H9 (cell line): ENCODE data around the gene STXBP6. TPM values are rescaled to one million over a fixed set of nuclear protein-coding genes. Genes with fewer than 3 reads are reported as not detected.
A peak's percentile ranks its signal among the peaks of the same experiment; 100 is the strongest.

Experiments
- DNase-seq: peaks from one replicate; pipeline ENCODE4 v3.0.0-alpha.2; 2017
- H2AFZ ChIP-seq: one replicate; pipeline ENCODE4 v1.6.1; 2013; ENCODE audit warnings: mild to moderate bottlenecking, low read length, control low read depth, moderate library complexity
- H2AK5ac ChIP-seq: 2 replicates; pipeline ENCODE4 v1.6.1; 2013; ENCODE audit warnings: low read length, control low read depth, mixed read lengths; ENCODE audit not compliant: insufficient read length
- H2BK120ac ChIP-seq: one replicate; pipeline ENCODE4 v1.6.1; 2013; ENCODE audit warnings: low read depth, mild to moderate bottlenecking, low read length, control low read depth, inconsistent platforms; ENCODE audit not compliant: poor library complexity, severe bottlenecking
- H2BK12ac ChIP-seq: 2 replicates; pipeline ENCODE4 v1.6.1; 2013; ENCODE audit warnings: low read length, control low read depth, mixed read lengths, low read depth; ENCODE audit not compliant: insufficient read length
- H2BK15ac ChIP-seq: 2 replicates; pipeline ENCODE4 v1.6.1; 2013; ENCODE audit warnings: low read depth, low read length, control low read depth
- H2BK20ac ChIP-seq: one replicate; pipeline ENCODE4 v1.6.1; 2013; ENCODE audit warnings: low read depth, mild to moderate bottlenecking, low read length, control low read depth, inconsistent platforms; ENCODE audit not compliant: poor library complexity, severe bottlenecking
- H2BK5ac ChIP-seq: 2 replicates; pipeline ENCODE4 v1.6.1; 2013; ENCODE audit warnings: low read length, control low read depth, mixed read lengths; ENCODE audit not compliant: insufficient read length
- H3K14ac ChIP-seq: 2 replicates; pipeline ENCODE4 v1.6.1; 2013; ENCODE audit warnings: low read length, control low read depth; ENCODE audit not compliant: insufficient read depth
- H3K18ac ChIP-seq: 2 replicates; pipeline ENCODE4 v1.6.1; 2013; ENCODE audit warnings: low read depth, mild to moderate bottlenecking, mixed read lengths, low read length, control low read depth; ENCODE audit not compliant: insufficient read length
- H3K23ac ChIP-seq: 2 replicates; pipeline ENCODE4 v1.6.1; 2013; ENCODE audit warnings: low read length, control low read depth, mixed read lengths, low read depth; ENCODE audit not compliant: insufficient read length
- H3K23me2 ChIP-seq: 2 replicates; pipeline ENCODE4 v1.6.1; 2013; ENCODE audit warnings: low read depth, mild to moderate bottlenecking, mixed read lengths, low read length, control low read depth; ENCODE audit not compliant: insufficient read length, poor library complexity, severe bottlenecking
- H3K27ac ChIP-seq: 2 replicates; pipeline ENCODE4 v1.5.1; 2013; ENCODE audit warnings: low read length, control low read depth, mixed read lengths, low read depth; ENCODE audit not compliant: insufficient read length
- H3K27me3 ChIP-seq: 2 replicates; pipeline ENCODE4 v1.6.1; 2013; ENCODE audit warnings: low read length, control low read depth, inconsistent platforms; ENCODE audit not compliant: insufficient read depth
- H3K4ac ChIP-seq: 2 replicates; pipeline ENCODE4 v1.6.1; 2013; ENCODE audit warnings: low read depth, mild to moderate bottlenecking, control low read depth, inconsistent platforms, low read length, moderate library complexity
- H3K4me1 ChIP-seq: 2 replicates; pipeline ENCODE4 v1.6.1; 2013; ENCODE audit warnings: low read length, control low read depth, inconsistent platforms; ENCODE audit not compliant: insufficient read depth
- H3K4me2 ChIP-seq: 2 replicates; pipeline ENCODE4 v1.6.1; 2013; ENCODE audit warnings: low read length, control low read depth, mixed read lengths; ENCODE audit not compliant: insufficient read length, insufficient read depth
- H3K56ac ChIP-seq: 2 replicates; pipeline ENCODE4 v1.6.1; 2013; ENCODE audit warnings: low read depth, mild to moderate bottlenecking, mixed read lengths, low read length, control low read depth; ENCODE audit not compliant: insufficient read length
- H3K79me1 ChIP-seq: 2 replicates; pipeline ENCODE4 v1.6.1; 2013; ENCODE audit warnings: low read depth, mild to moderate bottlenecking, moderate library complexity, low read length, control low read depth, inconsistent platforms; ENCODE audit not compliant: insufficient read depth, poor library complexity, severe bottlenecking
- H3K79me2 ChIP-seq: 2 replicates; pipeline ENCODE4 v1.6.1; 2013; ENCODE audit warnings: low read length, control low read depth, inconsistent platforms; ENCODE audit not compliant: insufficient read depth
- H3K9ac ChIP-seq: 2 replicates; pipeline ENCODE4 v1.6.1; 2013; ENCODE audit warnings: low read length, control low read depth, mixed read lengths; ENCODE audit not compliant: insufficient read length; ENCODE audit errors: extremely low read depth
- H3K9me3 ChIP-seq: one replicate; pipeline ENCODE4 v1.6.1; 2013; ENCODE audit warnings: low read depth, low read length, inconsistent platforms; ENCODE audit not compliant: control insufficient read depth
- H3T11ph ChIP-seq: one replicate; pipeline ENCODE4 v1.6.1; 2013; ENCODE audit warnings: mild to moderate bottlenecking, low read length, control low read depth, inconsistent platforms
- H4K20me1 ChIP-seq: one replicate; pipeline ENCODE4 v1.6.1; 2013; ENCODE audit not compliant: control insufficient read depth, insufficient read length, insufficient read depth
- H4K5ac ChIP-seq: 2 replicates; pipeline ENCODE4 v1.6.1; 2013; ENCODE audit warnings: low read depth, mild to moderate bottlenecking, mixed read lengths, low read length, control low read depth; ENCODE audit not compliant: insufficient read length
- H4K8ac ChIP-seq: replicated peaks from 2 replicates; pipeline ENCODE4 v1.6.1; 2013; ENCODE audit warnings: low read length, control low read depth, mixed read lengths, low read depth; ENCODE audit not compliant: insufficient read length
- H4K91ac ChIP-seq: 2 replicates; pipeline ENCODE4 v1.6.1; 2013; ENCODE audit warnings: low read depth, mild to moderate bottlenecking, moderate library complexity, mixed read lengths, low read length, control low read depth; ENCODE audit not compliant: insufficient read length
- H3K27ac Mint-ChIP-seq, 3 experiments: 2 replicates in 2 of 3; 3 replicates in 1 of 3; pipeline ENCODE4 v1.8.0; 2020 to 2021; ENCODE audit warnings: mixed read lengths in 3 of 3, mild to moderate bottlenecking in 1 of 3, moderate library complexity in 1 of 3
- H3K27me3 Mint-ChIP-seq: 2 replicates; pipeline ENCODE4 v1.8.0; 2021; ENCODE audit warnings: low read depth, mild to moderate bottlenecking, moderate library complexity, mixed read lengths
- H3K36me3 Mint-ChIP-seq, 3 experiments: 2 replicates in 2 of 3; 3 replicates in 1 of 3; pipeline ENCODE4 v1.8.0; 2020 to 2021; ENCODE audit warnings: low read depth in 3 of 3, mixed read lengths in 3 of 3; ENCODE audit not compliant: insufficient read depth in 1 of 3
- H3K4me1 Mint-ChIP-seq, 2 experiments: 2 replicates each; pipeline ENCODE4 v1.8.0; 2020; ENCODE audit warnings: mixed read lengths in 2 of 2
- H3K4me3 Mint-ChIP-seq, 2 experiments: 2 replicates in 1 of 2; 3 replicates in 1 of 2; pipeline ENCODE4 v1.8.0; 2020 to 2021; ENCODE audit warnings: mild to moderate bottlenecking in 2 of 2, mixed read lengths in 2 of 2, moderate library complexity in 1 of 2
- H3K9me3 Mint-ChIP-seq, 2 experiments: 2 replicates in 1 of 2; 3 replicates in 1 of 2; pipeline ENCODE4 v1.8.0; 2020; ENCODE audit warnings: mild to moderate bottlenecking in 2 of 2, mixed read lengths in 2 of 2, moderate library complexity in 1 of 2
- CTCF ChIP-seq: fragments of 200-600 bp; sonication (generic); conservative IDR thresholded peaks from 3 replicates; pipeline ENCODE4 v1.8.0; 2021; ENCODE audit warnings: antibody characterized with exemption, mild to moderate bottlenecking
- WGBS: extraction: QIAGEN DNeasy Blood & Tissue Kit; methylation state at CpG from one replicate; pipeline ENCODE4 v1.1.7; 2013; ENCODE audit warnings: missing lambda C conversion rate, low lambda C conversion rate, mixed read lengths; ENCODE audit not compliant: insufficient read length; ENCODE audit errors: extremely low coverage; 5-methylcytosine and 5-hydroxymethylcytosine counted together
- total RNA-seq: library from RNA; stranded (reverse); gene quantifications from 2 replicates; pipeline ENCODE4 v1.2.1, GENCODE V29; 2021

STXBP6 gene
- total RNA-seq, 1 experiment from 2014 or later, result 3.6 TPM

DNA sequence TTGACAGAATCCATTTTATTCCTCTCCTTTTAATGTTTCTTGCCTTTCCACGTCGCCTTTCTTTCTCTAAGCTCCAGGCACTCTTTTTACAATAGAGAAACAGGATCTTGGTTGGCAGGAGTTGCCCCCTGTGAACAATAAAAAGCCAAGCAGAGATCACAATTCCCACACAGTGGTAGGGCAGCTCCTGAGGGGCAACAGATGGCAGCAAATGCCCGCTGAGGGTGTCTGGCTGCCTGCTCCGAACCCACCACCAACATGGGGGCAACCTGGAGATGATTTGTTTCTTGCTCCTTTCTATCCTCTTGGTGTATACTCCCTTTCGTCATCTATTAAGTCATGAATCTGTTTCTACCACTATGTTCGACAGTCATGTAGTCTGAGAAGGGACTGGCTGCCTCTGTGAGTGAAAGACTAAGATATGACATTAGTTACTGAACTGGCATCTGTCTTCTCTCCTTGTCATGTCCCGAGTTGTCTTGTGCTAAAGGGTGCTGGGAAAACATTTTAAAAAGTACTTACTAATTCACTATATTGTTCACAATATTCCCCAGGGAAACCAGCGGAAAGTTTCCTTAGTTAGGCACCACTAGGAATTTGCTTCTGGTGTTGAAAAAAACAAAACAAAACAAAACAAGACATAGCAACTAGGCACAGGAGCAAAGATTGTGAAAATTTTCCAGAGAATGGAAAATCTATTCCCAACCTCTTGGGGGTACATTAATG lies 170.1 kb downstream of the STXBP6 start:
- DNase-seq, result no peak
- no peak overlapping the region for H2BK15ac ChIP-seq
- H3K56ac ChIP-seq, result no peak overlapping the region
- H3K9me3 ChIP-seq, result no peaks in the 10 kb centered on the region
- TF ChIP-seq CTCF, result no peak
- H2BK5ac ChIP-seq, result no peak overlapping the region
- H3K36me3 Mint-ChIP-seq, result no peaks in the 10 kb centered on the region
- no peak overlapping the region for H4K8ac ChIP-seq
- H3K9ac ChIP-seq, result no peak overlapping the region
- no peaks in the 10 kb centered on the region for H3K79me1 ChIP-seq
- no peaks in the 10 kb centered on the region for H3K79me2 ChIP-seq
- H3K23ac ChIP-seq, result no peak overlapping the region
- H3K27ac Mint-ChIP-seq, result peak overlapping the region in 1 of 3 experiments; percentile 5; a peak in 1 of 7 replicates
- no peak overlapping the region for H2BK12ac ChIP-seq
- no peak overlapping the region for H3K4me2 ChIP-seq
- H3K4me1 Mint-ChIP-seq, result peaks cover 7% of the 10 kb centered on the region in 2 experiments; a peak in 3 of 4 replicates
- H3K18ac ChIP-seq, result no peak overlapping the region
- H3K27me3 ChIP-seq, result no peaks in the 10 kb centered on the region
- no peak overlapping the region for H4K5ac ChIP-seq
- H3K23me2 ChIP-seq, result no peaks in the 10 kb centered on the region
- no peaks in the 10 kb centered on the region for H3K9me3 Mint-ChIP-seq
- no peak overlapping the region for H2BK120ac ChIP-seq
- H3K4me3 Mint-ChIP-seq, result no peak overlapping the region
- no peak overlapping the region for H3K14ac ChIP-seq
- no peak overlapping the region for H4K91ac ChIP-seq
- no peak overlapping the region for H3T11ph ChIP-seq
- H4K20me1 ChIP-seq, result no peaks in the 10 kb centered on the region
- no peak overlapping the region for H3K4ac ChIP-seq
- no peak overlapping the region for H2BK20ac ChIP-seq
- H2AK5ac ChIP-seq, result no peak overlapping the region
- no peak overlapping the region for H2AFZ ChIP-seq
- H3K27ac ChIP-seq, result no peak overlapping the region
- H3K4me1 ChIP-seq, result no peaks in the 10 kb centered on the region
- WGBS, result no CpG with 5 or more reads among the region's 8 CpGs
- H3K27me3 Mint-ChIP-seq, result no peaks in the 10 kb centered on the region
